ENCODE data around the gene PCDHGB2. TPM values are rescaled to one million over a fixed set of nuclear protein-coding genes. Genes with fewer than 3 reads are reported as not detected.
A peak's percentile ranks its signal among the peaks of the same experiment; 100 is the strongest.
"Not testable (repeated sequence)": the region's sequence is repeated elsewhere in the genome, so short reads cannot be mapped to it uniquely, and the experiment has no call there.

Gene PCDHGB2
- 10 to 100 TPM in 1 of 4 donors, 1 to 10 TPM in 3; 2.1 to 12.7 (median 3.2) TPM for total RNA-seq

DNA sequence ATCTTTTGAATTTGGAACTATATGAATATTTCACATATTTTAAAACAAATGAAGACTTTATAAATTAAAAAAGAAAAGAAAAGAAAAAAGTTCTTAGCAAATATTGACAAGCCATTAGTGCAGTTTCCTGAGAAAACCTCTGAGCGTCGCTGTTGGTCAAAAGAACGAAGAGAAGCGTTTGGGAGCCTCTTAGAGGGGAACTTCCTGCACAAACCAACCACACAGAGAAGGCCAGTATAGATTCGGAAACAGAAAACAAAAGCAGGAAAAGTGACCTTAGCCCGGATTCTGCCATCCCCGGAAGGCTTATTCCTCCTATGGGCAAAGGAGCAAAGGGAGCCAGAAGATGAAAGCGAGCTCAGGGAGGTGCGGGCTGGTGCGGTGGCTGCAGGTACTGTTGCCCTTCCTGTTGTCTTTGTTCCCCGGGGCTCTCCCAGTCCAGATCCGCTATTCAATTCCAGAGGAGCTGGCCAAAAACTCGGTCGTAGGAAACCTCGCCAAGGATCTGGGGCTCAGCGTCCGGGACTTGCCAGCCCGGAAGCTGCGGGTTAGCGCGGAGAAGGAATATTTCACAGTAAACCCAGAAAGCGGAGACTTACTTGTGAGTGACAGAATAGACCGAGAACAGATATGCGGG lies at the start of gene PCDHGB2:
TSS of gene PCDHGB2 (plus strand) at position 205 of the 637 bp plus-strand sequence. CDS start at position 347, 142 bp downstream.
- no peak for DNase-seq
- Histone ChIP-seq H3K4me1 (no peaks in the 10 kb centered on the region), H3K36me3 (no peaks in the 10 kb centered on the region), H3K27ac (no peak within 1 kb of the TSS), H3K4me3 (peak within 1 kb of the TSS in 2 of 4 donors; percentile 8 to 36), H3K9me3 (peaks cover 67 to 80% of the 10 kb centered on the region in 2 donors), H3K27me3 (peaks cover 23% of the 10 kb centered on the region)
- intact Hi-C loops (cut with DNase I; ENCODE audit: low total_unique reads): no loop called here
- TF ChIP-seq, protein P1, sequence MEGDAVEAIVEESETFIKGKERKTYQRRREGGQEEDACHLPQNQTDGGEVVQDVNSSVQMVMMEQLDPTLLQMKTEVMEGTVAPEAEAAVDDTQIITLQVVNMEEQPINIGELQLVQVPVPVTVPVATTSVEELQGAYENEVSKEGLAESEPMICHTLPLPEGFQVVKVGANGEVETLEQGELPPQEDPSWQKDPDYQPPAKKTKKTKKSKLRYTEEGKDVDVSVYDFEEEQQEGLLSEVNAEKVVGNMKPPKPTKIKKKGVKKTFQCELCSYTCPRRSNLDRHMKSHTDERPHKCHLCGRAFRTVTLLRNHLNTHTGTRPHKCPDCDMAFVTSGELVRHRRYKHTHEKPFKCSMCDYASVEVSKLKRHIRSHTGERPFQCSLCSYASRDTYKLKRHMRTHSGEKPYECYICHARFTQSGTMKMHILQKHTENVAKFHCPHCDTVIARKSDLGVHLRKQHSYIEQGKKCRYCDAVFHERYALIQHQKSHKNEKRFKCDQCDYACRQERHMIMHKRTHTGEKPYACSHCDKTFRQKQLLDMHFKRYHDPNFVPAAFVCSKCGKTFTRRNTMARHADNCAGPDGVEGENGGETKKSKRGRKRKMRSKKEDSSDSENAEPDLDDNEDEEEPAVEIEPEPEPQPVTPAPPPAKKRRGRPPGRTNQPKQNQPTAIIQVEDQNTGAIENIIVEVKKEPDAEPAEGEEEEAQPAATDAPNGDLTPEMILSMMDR (IDR thresholded peaks at IDR 0.05): peak; percentile 18 to 43 (median 39)
- TF ChIP-seq POLR2A (IDR thresholded peaks at IDR 0.05): no peak
- WGBS, 2 donors (ENCODE audit: low coverage in 1 of 2): 14 to 44% methylated on average over 16 to 24 of the region's 24 CpGs
- in situ Hi-C loops (cut with MboI; ENCODE audit: low pct_ligation_motif_present in 1 of 4, low pct_unique_long_range_greater_than_20kb in 1 of 4, low sequenced_read_pairs in 3 of 4): loop anchor here in 1 of 4 donors (25.0 kb wide), 1 partner anchor 202 kb away; no protein-coding TSS in a partner anchor

DNA sequence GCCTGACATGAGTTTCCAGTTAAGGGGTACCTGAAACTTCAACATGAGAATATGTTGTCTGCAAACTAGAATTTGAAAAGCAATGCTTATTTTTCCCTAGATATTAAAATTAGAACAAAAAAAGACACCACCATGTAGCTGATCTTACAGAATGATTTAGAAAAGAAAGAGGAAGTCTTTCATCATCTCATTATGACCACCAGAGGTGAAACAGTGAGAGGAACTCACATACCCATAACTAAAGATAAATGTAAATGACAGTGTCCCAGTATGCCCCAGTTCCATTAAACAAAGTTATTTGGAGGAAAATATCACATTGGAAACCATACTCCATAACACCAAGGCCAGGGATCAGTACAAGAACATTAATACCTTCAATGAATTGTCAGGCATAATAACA lies 46.1 kb upstream of the PCDHGB2 start:
- peaks cover 0 to 51% (median 18%) of the 10 kb centered on the region in 4 donors for H3K36me3 ChIP-seq
- in situ Hi-C loops (cut with MboI; ENCODE audit: low pct_ligation_motif_present in 1 of 4, low pct_unique_long_range_greater_than_20kb in 1 of 4, low sequenced_read_pairs in 3 of 4): loop anchor here in 1 of 4 donors (25.0 kb wide), 1 partner anchor 249 kb away; no protein-coding TSS in a partner anchor

GRCh38 chr5:141316963-141317362 lies 42.8 kb upstream of the PCDHGB2 start:
- H3K4me1 ChIP-seq: peaks cover 0 to 12% (median 4%) of the 10 kb centered on the region in 4 donors
- peaks cover 87 to 89% of the 10 kb centered on the region in 2 donors for H3K9me3 ChIP-seq
- DNase-seq; intact Hi-C loops (cut with DNase I; ENCODE audit: low total_unique reads); H3K4me3 ChIP-seq; H3K27ac ChIP-seq; H3K27me3 ChIP-seq: not testable (repeated sequence)
- 82 to 89% methylated on average over 3 to 4 of the region's 4 CpGs for whole genome bisulfite sequencing, 2 donors (ENCODE audit: low coverage in 1 of 2)
- in situ Hi-C loops (cut with MboI; ENCODE audit: low pct_ligation_motif_present in 1 of 4, low pct_unique_long_range_greater_than_20kb in 1 of 4, low sequenced_read_pairs in 3 of 4): loop anchor here in 1 of 4 donors (25.0 kb wide), 1 partner anchor 245 kb away; no protein-coding TSS in a partner anchor
- H3K36me3 ChIP-seq: peaks cover 0 to 64% (median 22%) of the 10 kb centered on the region in 4 donors

More for the DNA sequence above, 46.1 kb upstream of the PCDHGB2 start:
- Histone ChIP-seq H3K4me1 (no peaks in the 10 kb centered on the region), H3K27me3 (no peaks in the 10 kb centered on the region), H3K9me3 (peaks cover 94 to 99% of the 10 kb centered on the region in 2 donors), H3K4me3 (no peak overlapping the region), H3K27ac (no peak overlapping the region)
- TF ChIP-seq, protein P1 (IDR thresholded peaks at IDR 0.05): no peak
- DNase-seq: no peak
- intact Hi-C loops (cut with DNase I; ENCODE audit: low total_unique reads): no loop called here

- intact Hi-C loops (cut with DNase I; ENCODE audit: low total_unique reads): no loop called here
- DNase-seq: no peak
- WGBS, 2 donors (ENCODE audit: low coverage in 1 of 2): 99 to 100% methylated on average over 6 of the region's 6 CpGs
- H3K4me3 ChIP-seq: peak overlapping the region in 1 of 4 donors; percentile 80
- peaks cover 0 to 50% (median 22%) of the 10 kb centered on the region in 4 donors for H3K36me3 ChIP-seq
- in situ Hi-C loops (cut with MboI; ENCODE audit: low pct_ligation_motif_present in 1 of 4, low pct_unique_long_range_greater_than_20kb in 1 of 4, low sequenced_read_pairs in 3 of 4): loop anchor here in 1 of 4 donors (25.0 kb wide), 1 partner anchor 243 kb away; no protein-coding TSS in a partner anchor
- H3K27ac ChIP-seq: no peak overlapping the region
- H3K9me3 ChIP-seq: peaks cover 66 to 76% of the 10 kb centered on the region in 2 donors
- TF ChIP-seq EP300 (IDR thresholded peaks at IDR 0.05; ENCODE audit: low read depth) (no peak), POLR2AphosphoS5 (IDR thresholded peaks at IDR 0.05) (no peak), POLR2A (IDR thresholded peaks at IDR 0.05) (no peak)
- TF ChIP-seq, protein P1 (IDR thresholded peaks at IDR 0.05): no peak
- peaks cover 0 to 12% (median 4%) of the 10 kb centered on the region in 4 donors for H3K4me1 ChIP-seq
- H3K27me3 ChIP-seq: no peaks in the 10 kb centered on the region
Observed at GRCh38 chr5:141319202-141319601, 40.6 kb upstream of the PCDHGB2 start.

All from transverse colon (tissue), 4 donors.